Body of pancreas (tissue), 4 donors: ENCODE data around the gene RHOT1.

Experiments
- CTCF ChIP-seq, 7 experiments: fragments of 450-650 bp in 4 of 7; fragments of 200-600 bp in 3 of 7; sonication (generic) in 3 of 7; IDR thresholded peaks; one replicate each; pipeline ENCODE4 v1.5.1; 2016 to 2019; ENCODE audit warnings: antibody characterized with exemption in 7 of 7
- POLR2A ChIP-seq, 3 donors: fragments of 450-650 bp; IDR thresholded peaks; one replicate each; pipeline ENCODE4 v1.6.1; 2016; ENCODE audit warnings: antibody characterized with exemption in 3 of 3, mild to moderate bottlenecking in 2 of 3

- TF ChIP-seq POLR2A (IDR thresholded peaks at IDR 0.05) (no peak), CTCF (IDR thresholded peaks at IDR 0.05) (no peak)
Observed at GRCh38 chr17:32126325-32126724, 16.0 kb upstream of the RHOT1 start.
